Esophagus squamous epithelium (tissue), 5 donors: ENCODE results near the gene SLC15A4. TPM values are rescaled to one million over a fixed set of nuclear protein-coding genes. Genes with fewer than 3 reads are reported as not detected.

ENCODE experiments used
- DNase-seq: peaks from one replicate; lab custom pipeline; 2025; lab: John Stamatoyannopoulos, UW
- H3K27ac ChIP-seq, 4 donors: fragments of 200-600 bp; sonication (generic); one replicate each; pipeline ENCODE4 v1.5.1; 2016 to 2019; ENCODE audit warnings: mild to moderate bottlenecking in 1 of 4
- H3K27me3 ChIP-seq, 4 donors: fragments of 200-600 bp; sonication (generic); 1 replicate in 3 of 4; 2 replicates in 1 of 4; pipeline versions ENCODE4 v1.5.1 to v1.6.0; 2017 to 2021; ENCODE audit warnings: antibody characterized with exemption in 1 of 4
- H3K36me3 ChIP-seq, 3 donors: fragments of 200-600 bp; sonication (generic); one replicate each; pipeline ENCODE4 v1.5.1; 2016 to 2019
- H3K4me1 ChIP-seq, 3 donors: fragments of 200-600 bp; sonication (generic); one replicate each; pipeline ENCODE4 v1.5.1; 2017 to 2019
- H3K4me3 ChIP-seq, 4 donors: fragments of 200-600 bp; sonication (generic); 1 replicate in 3 of 4; 2 replicates in 1 of 4; pipeline ENCODE4 v1.5.1; 2016 to 2019; ENCODE audit warnings: mild to moderate bottlenecking in 2 of 4, moderate library complexity in 1 of 4
- H3K9me3 ChIP-seq, 3 donors: fragments of 200-600 bp; sonication (generic); one replicate each; pipeline ENCODE4 v1.5.1; 2016 to 2019
- POLR2A ChIP-seq, 4 donors: fragments of 450-650 bp; IDR thresholded peaks; one replicate each; pipeline ENCODE4 v1.6.1; 2017; ENCODE audit warnings: antibody characterized with exemption in 4 of 4, mild to moderate bottlenecking in 4 of 4, moderate library complexity in 3 of 4
- WGBS, 2 donors: methylation state at CpG; one replicate each; pipeline ENCODE4 v1.1.5; 2018; 5-methylcytosine and 5-hydroxymethylcytosine counted together
- intact Hi-C: fragments of 100-400 bp; cut with DNase I; formaldehyde crosslinking; loops from one replicate; pipeline ENCODE4 v1.15.0; 2022
- total RNA-seq, 4 donors: library from RNA; depleted of rRNA; stranded (reverse); fragments of >200 nt; gene quantifications; one replicate each; pipeline ENCODE4 v1.1.0, GENCODE V29; 2016
- TF ChIP-seq, protein P1 (sequence below), 6 experiments: fragments of 450-650 bp in 4 of 6; fragments of 200-600 bp in 2 of 6; sonication (generic) in 2 of 6; IDR thresholded peaks; one replicate each; pipeline ENCODE4 v1.5.1; 2016 to 2019; ENCODE audit warnings: antibody characterized with exemption in 6 of 6, mild to moderate bottlenecking in 4 of 6, moderate library complexity in 4 of 6
- donor health status: DM: yes; HTN: yes; CAD: no.

The SLC15A4 gene
- total RNA-seq, 4 donors from 2014 or later: 13.5 to 38.1 (median 26.8) TPM

DNA sequence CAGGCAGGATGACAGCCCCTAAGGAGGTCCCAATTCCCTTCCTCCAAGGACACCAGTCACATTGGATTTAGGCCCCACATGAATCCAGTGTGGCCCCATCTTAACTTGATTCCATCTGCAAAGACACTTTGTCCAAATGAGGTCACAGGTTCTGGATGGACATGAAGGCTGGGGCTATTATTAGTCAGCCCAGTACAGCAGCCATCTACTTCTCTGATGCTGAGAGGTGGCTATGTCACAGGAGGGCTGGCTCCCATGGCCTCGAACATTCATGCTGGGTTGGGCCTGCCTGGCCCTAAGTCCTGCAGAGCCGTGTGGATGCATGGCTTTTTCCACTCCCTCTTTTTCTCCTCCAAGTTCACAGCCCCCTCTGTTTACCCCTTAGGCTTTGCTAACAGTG, 35.9 kb downstream of the SLC15A4 start:
- no peaks in the 10 kb centered on the region for H3K9me3 ChIP-seq
- no peak overlapping the region for H3K4me3 ChIP-seq
- no peaks in the 10 kb centered on the region for H3K4me1 ChIP-seq
- H3K27me3 ChIP-seq: no peaks in the 10 kb centered on the region
- H3K27ac ChIP-seq: no peak overlapping the region
- DNase-seq: no peak
- 71% methylated on average over 1 of the region's 2 CpGs; no CpG with 5 or more reads in 1 of the 2 donors for WGBS, 2 donors
- intact Hi-C loops: no loop called here
- peaks cover 0 to 24% (median 4%) of the 10 kb centered on the region in 3 donors for H3K36me3 ChIP-seq
- no peak for TF ChIP-seq POLR2A (IDR thresholded peaks at IDR 0.05)
- TF ChIP-seq, protein P1, sequence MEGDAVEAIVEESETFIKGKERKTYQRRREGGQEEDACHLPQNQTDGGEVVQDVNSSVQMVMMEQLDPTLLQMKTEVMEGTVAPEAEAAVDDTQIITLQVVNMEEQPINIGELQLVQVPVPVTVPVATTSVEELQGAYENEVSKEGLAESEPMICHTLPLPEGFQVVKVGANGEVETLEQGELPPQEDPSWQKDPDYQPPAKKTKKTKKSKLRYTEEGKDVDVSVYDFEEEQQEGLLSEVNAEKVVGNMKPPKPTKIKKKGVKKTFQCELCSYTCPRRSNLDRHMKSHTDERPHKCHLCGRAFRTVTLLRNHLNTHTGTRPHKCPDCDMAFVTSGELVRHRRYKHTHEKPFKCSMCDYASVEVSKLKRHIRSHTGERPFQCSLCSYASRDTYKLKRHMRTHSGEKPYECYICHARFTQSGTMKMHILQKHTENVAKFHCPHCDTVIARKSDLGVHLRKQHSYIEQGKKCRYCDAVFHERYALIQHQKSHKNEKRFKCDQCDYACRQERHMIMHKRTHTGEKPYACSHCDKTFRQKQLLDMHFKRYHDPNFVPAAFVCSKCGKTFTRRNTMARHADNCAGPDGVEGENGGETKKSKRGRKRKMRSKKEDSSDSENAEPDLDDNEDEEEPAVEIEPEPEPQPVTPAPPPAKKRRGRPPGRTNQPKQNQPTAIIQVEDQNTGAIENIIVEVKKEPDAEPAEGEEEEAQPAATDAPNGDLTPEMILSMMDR (IDR thresholded peaks at IDR 0.05): no peak

GRCh38 chr12:128786741-128787391, 36.9 kb downstream of the SLC15A4 start:
- no peak for DNase-seq
- intact Hi-C loops: no loop called here
- H3K27me3 ChIP-seq: no peaks in the 10 kb centered on the region
- no peaks in the 10 kb centered on the region for H3K9me3 ChIP-seq
- WGBS, 2 donors: 85 to 88% methylated on average over 14 to 15 of the region's 17 CpGs
- H3K36me3 ChIP-seq: peaks cover 0 to 14% (median 0%) of the 10 kb centered on the region in 3 donors
- H3K4me3 ChIP-seq: no peak overlapping the region
- no peak overlapping the region for H3K27ac ChIP-seq
- no peaks in the 10 kb centered on the region for H3K4me1 ChIP-seq
- TF ChIP-seq POLR2A (IDR thresholded peaks at IDR 0.05): no peak
- TF ChIP-seq, protein P1 (IDR thresholded peaks at IDR 0.05): no peak

GRCh38 chr12:128784030-128784760, 39.6 kb downstream of the SLC15A4 start:
- Histone ChIP-seq H3K4me3 (no peak overlapping the region), H3K4me1 (no peaks in the 10 kb centered on the region), H3K27me3 (no peaks in the 10 kb centered on the region), H3K27ac (no peak overlapping the region), H3K9me3 (no peaks in the 10 kb centered on the region), H3K36me3 (no peaks in the 10 kb centered on the region)
- no peak for TF ChIP-seq POLR2A (IDR thresholded peaks at IDR 0.05)
- TF ChIP-seq, protein P1 (IDR thresholded peaks at IDR 0.05): no peak
- WGBS, 2 donors: 57 to 64% methylated on average over 13 of the region's 13 CpGs
- DNase-seq: no peak
- intact Hi-C loops: no loop called here

- H3K27me3 ChIP-seq: no peaks in the 10 kb centered on the region
- intact Hi-C loops: no loop called here
- no peak for TF ChIP-seq POLR2A (IDR thresholded peaks at IDR 0.05)
- TF ChIP-seq, protein P1 (IDR thresholded peaks at IDR 0.05): no peak
- H3K4me1 ChIP-seq: no peaks in the 10 kb centered on the region
- DNase-seq: no peak
- H3K4me3 ChIP-seq: no peak overlapping the region
- no peaks in the 10 kb centered on the region for H3K9me3 ChIP-seq
- H3K27ac ChIP-seq: no peak overlapping the region
- H3K36me3 ChIP-seq: no peaks in the 10 kb centered on the region
- WGBS, 2 donors: 44 to 62% methylated on average over 8 of the region's 8 CpGs
Measured at GRCh38 chr12:128783129-128783574, 40.6 kb downstream of the SLC15A4 start.

DNA sequence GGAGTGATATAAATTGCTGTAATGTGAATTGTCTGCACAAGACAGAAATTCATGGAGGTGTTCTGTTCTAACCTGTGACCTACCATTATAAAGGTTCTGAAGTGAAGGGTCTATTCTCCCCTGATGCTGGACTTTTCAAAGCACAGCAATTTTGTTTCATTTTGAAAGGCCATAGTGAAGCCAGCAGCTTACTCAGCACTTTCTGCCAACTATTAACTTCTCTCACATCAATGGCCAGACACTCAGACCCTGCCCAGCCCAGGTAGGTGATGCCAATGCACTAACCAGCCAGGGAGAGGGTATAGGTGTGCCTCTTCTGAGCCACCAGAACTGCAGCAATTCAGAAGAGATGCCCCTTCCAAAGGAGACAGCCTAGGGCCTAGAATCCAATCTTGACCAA, 43.9 kb downstream of the SLC15A4 start:
- no peaks in the 10 kb centered on the region for H3K4me1 ChIP-seq
- no peak overlapping the region for H3K27ac ChIP-seq
- no peaks in the 10 kb centered on the region for H3K27me3 ChIP-seq
- no peak for TF ChIP-seq POLR2A (IDR thresholded peaks at IDR 0.05)
- TF ChIP-seq, protein P1 (IDR thresholded peaks at IDR 0.05): no peak
- no peaks in the 10 kb centered on the region for H3K9me3 ChIP-seq
- no peak overlapping the region for H3K4me3 ChIP-seq
- no peak for DNase-seq
- intact Hi-C loops: no loop called here
- no peaks in the 10 kb centered on the region for H3K36me3 ChIP-seq
